Activated CD8-positive, alpha-beta memory T cell treated with anti-CD3 and anti-CD28 coated beads, Interleukin-2, amount 10 ng/mL, durations not matched to agents 7 days and 5 days (primary cell): ENCODE data around the gene TMEM129. TPM values are rescaled to one million over a fixed set of nuclear protein-coding genes. Genes with fewer than 3 reads are reported as not detected.

Experiments used
- ATAC-seq: fragments of 150-1000 bp; cut with Tn5 transposase; one replicate; pipeline ENCODE4 v1.10.0; 2021; ENCODE audit warnings: moderate library complexity
- CTCF ChIA-PET: fragments of 350-600 bp; sonication (Branson Sonifier 250); formaldehyde crosslinking; loops from one replicate; lab custom pipeline; 2021; ENCODE audit warnings: antibody characterized with exemption; lab: Charles Lee
- DNase-seq: peaks from one replicate; pipeline ENCODE4 v3.0.0-alpha.2; 2020
- H3K27ac Mint-ChIP-seq: one replicate; pipeline ENCODE4 v1.8.0; 2021; ENCODE audit warnings: mild to moderate bottlenecking, mixed read lengths
- H3K27me3 Mint-ChIP-seq: one replicate; pipeline ENCODE4 v1.8.0; 2021; ENCODE audit warnings: mixed read lengths
- H3K36me3 Mint-ChIP-seq: one replicate; pipeline ENCODE4 v1.8.0; 2021; ENCODE audit warnings: mild to moderate bottlenecking, mixed read lengths
- H3K4me1 Mint-ChIP-seq: one replicate; pipeline ENCODE4 v1.8.0; 2021; ENCODE audit warnings: mixed read lengths
- H3K4me3 Mint-ChIP-seq: one replicate; pipeline ENCODE4 v1.8.0; 2021; ENCODE audit warnings: mild to moderate bottlenecking, moderate library complexity, mixed read lengths
- H3K9me3 Mint-ChIP-seq: one replicate; pipeline ENCODE4 v1.8.0; 2022; ENCODE audit warnings: low read depth, mixed read lengths
- total RNA-seq, 2 experiments: library from RNA; stranded (reverse); gene quantifications; one replicate each; pipeline ENCODE4 v1.2.3, GENCODE V29; 2021

TMEM129 gene
- total RNA-seq, 2 experiments from 2014 or later, result 22.5 to 24.7 TPM

- no peak for ATAC-seq
- Mint-ChIP-seq H3K27ac (no peak overlapping the region), H3K27me3 (no peaks in the 10 kb centered on the region), H3K9me3 (no peaks in the 10 kb centered on the region), H3K4me3 (no peak overlapping the region), H3K36me3 (no peaks in the 10 kb centered on the region), H3K4me1 (no peaks in the 10 kb centered on the region)
- CTCF ChIA-PET, result no interaction called here
- DNase-seq, result no peak
These were observed 51.3 kb downstream of the TMEM129 start for GRCh38 chr4:1669850-1670249.

- H3K9me3 Mint-ChIP-seq, result no peaks in the 10 kb centered on the region
- no peak overlapping the region for H3K27ac Mint-ChIP-seq
- CTCF ChIA-PET, result no interaction called here
- DNase-seq (no peak), ATAC-seq (no peak)
- H3K27me3 Mint-ChIP-seq, result no peaks in the 10 kb centered on the region
- no peaks in the 10 kb centered on the region for H3K4me1 Mint-ChIP-seq
- H3K36me3 Mint-ChIP-seq, result no peaks in the 10 kb centered on the region
- no peak overlapping the region for H3K4me3 Mint-ChIP-seq
These were observed 51.9 kb downstream of the TMEM129 start for GRCh38 chr4:1669270-1669669.

DNA sequence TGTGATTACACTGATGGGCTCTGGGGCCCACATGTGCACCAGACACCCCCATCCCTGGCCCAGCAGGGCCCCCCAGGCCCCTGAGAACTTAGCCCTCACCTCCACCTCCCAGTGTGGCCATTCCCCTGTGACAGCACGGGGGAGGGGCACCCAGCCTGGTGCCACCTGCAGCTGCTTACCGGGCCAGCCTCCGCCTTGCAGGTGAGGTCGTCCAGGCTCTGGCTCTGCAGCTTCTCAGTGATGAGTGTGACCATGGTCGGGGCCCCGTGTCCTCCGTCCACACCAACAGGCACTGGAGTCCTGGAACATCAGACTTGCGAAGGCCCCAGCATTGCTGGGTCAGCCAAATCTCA, 52.7 kb downstream of the TMEM129 start:
- CTCF ChIA-PET, result no interaction called here

DNA sequence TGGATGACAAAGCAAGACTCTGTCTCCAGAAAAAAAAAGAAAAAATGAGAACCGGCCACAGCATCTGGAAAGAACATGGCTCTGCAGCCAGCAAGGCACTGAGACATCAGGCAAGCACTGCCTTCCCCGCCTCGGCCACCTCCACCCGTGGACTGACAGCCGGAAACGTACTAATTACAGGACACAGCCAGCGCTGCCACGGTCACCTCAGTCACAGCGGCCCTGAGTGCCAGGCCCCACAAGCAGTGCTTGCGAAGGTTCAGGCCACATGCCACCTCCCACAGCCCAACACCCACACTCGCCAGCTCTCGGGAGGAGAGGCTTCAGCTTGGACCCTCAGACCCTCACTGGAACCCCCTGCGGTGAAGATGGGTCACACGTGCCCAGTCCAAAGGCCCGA, 53.9 kb downstream of the TMEM129 start:
- no peaks in the 10 kb centered on the region for H3K4me1 Mint-ChIP-seq
- no peaks in the 10 kb centered on the region for H3K9me3 Mint-ChIP-seq
- H3K36me3 Mint-ChIP-seq, result no peaks in the 10 kb centered on the region
- no peaks in the 10 kb centered on the region for H3K27me3 Mint-ChIP-seq
- DNase-seq, result no peak
- CTCF ChIA-PET, result interaction anchor here (1.4 kb wide), 1 partner anchor 16 kb away, joined by 4 read pairs; no protein-coding TSS in a partner anchor
- ATAC-seq, result no peak
- H3K27ac Mint-ChIP-seq, result no peak overlapping the region
- H3K4me3 Mint-ChIP-seq, result no peak overlapping the region

More for the DNA sequence above, 52.7 kb downstream of the TMEM129 start:
- Mint-ChIP-seq H3K9me3 (no peaks in the 10 kb centered on the region), H3K4me3 (no peak overlapping the region), H3K27ac (no peak overlapping the region), H3K4me1 (no peaks in the 10 kb centered on the region), H3K36me3 (no peaks in the 10 kb centered on the region), H3K27me3 (no peaks in the 10 kb centered on the region)
- ATAC-seq (no peak), DNase-seq (no peak)

GRCh38 chr4:1666391-1666790, 54.7 kb downstream of the TMEM129 start:
- Mint-ChIP-seq H3K4me1 (no peaks in the 10 kb centered on the region), H3K9me3 (no peaks in the 10 kb centered on the region), H3K27me3 (no peaks in the 10 kb centered on the region), H3K27ac (no peak overlapping the region), H3K36me3 (no peaks in the 10 kb centered on the region), H3K4me3 (no peak overlapping the region)
- no peak for DNase-seq
- no peak for ATAC-seq
- CTCF ChIA-PET, result interaction anchor here (0.8 kb wide), 1 partner anchor 78 kb away, joined by 3 read pairs; no protein-coding TSS in a partner anchor

Other genes starting within 250 kb of the TMEM129 start
- 1 to 10 TPM in 1 of 2 experiments, under 1 TPM in 1; 0.23 to 1.6 TPM for gene FAM53A, start 37.0 kb downstream of the TMEM129 start, total RNA-seq
- 100 to 1,000 TPM; 133 to 137 TPM for gene SLBP, start 9.0 kb downstream of the TMEM129 start, total RNA-seq
- gene TACC3, start 198 bp upstream of the TMEM129 start, total RNA-seq, result 100 to 1,000 TPM; 246 to 315 TPM
- under 1 TPM; 0.15 to 0.21 TPM for gene FGFR3, start 72.0 kb upstream of the TMEM129 start, total RNA-seq
- gene LETM1, start 134.8 kb upstream of the TMEM129 start, total RNA-seq, result 10 to 100 TPM; 51.1 to 73.7 TPM
- gene NSD2, start 150.1 kb upstream of the TMEM129 start, total RNA-seq, result 100 to 1,000 TPM; 263 to 367 TPM